Activated CD4-positive, alpha-beta memory T cell treated with anti-CD3 and anti-CD28 coated beads for 36 hours (primary cell): ENCODE measurements around the gene PPP1R13B. TPM values are rescaled to one million over a fixed set of nuclear protein-coding genes. Genes with fewer than 3 reads are reported as not detected.

Source experiments
- CTCF ChIA-PET: fragments of 350-600 bp; sonication (Branson Sonifier 250); formaldehyde crosslinking; loops from one replicate; lab custom pipeline; 2021; ENCODE audit warnings: antibody characterized with exemption, inconsistent platforms; lab: Charles Lee
- POLR2A ChIA-PET: fragments of 350-600 bp; sonication (Branson Sonifier 250); formaldehyde crosslinking; loops from one replicate; lab custom pipeline; 2021; ENCODE audit warnings: antibody characterized with exemption; lab: Charles Lee
- DNase-seq: peaks from one replicate; pipeline ENCODE4 v3.0.0-alpha.2; 2020
- H3K27ac Mint-ChIP-seq: one replicate; pipeline ENCODE4 v1.8.0; 2021; ENCODE audit warnings: mixed read lengths
- H3K27me3 Mint-ChIP-seq: one replicate; pipeline ENCODE4 v1.8.0; 2021; ENCODE audit warnings: mixed read lengths
- H3K36me3 Mint-ChIP-seq: one replicate; pipeline ENCODE4 v1.8.0; 2021; ENCODE audit warnings: mixed read lengths
- H3K4me1 Mint-ChIP-seq: one replicate; pipeline ENCODE4 v1.8.0; 2021; ENCODE audit warnings: low read depth, mixed read lengths
- H3K4me3 Mint-ChIP-seq: one replicate; pipeline ENCODE4 v1.8.0; 2021; ENCODE audit warnings: mild to moderate bottlenecking, mixed read lengths
- H3K9me3 Mint-ChIP-seq: one replicate; pipeline ENCODE4 v1.8.0; 2021; ENCODE audit warnings: mixed read lengths
- intact Hi-C: fragments of 100-400 bp; cut with micrococcal nuclease; formaldehyde crosslinking; loops from one replicate; pipeline ENCODE4 v1.15.1; 2023
- total RNA-seq, 2 experiments: library from RNA; stranded (reverse); gene quantifications; one replicate each; pipeline ENCODE4 v1.2.3, GENCODE V29; 2021

Gene PPP1R13B
- total RNA-seq, 2 experiments from 2014 or later: 13.5 to 14.8 TPM

DNA sequence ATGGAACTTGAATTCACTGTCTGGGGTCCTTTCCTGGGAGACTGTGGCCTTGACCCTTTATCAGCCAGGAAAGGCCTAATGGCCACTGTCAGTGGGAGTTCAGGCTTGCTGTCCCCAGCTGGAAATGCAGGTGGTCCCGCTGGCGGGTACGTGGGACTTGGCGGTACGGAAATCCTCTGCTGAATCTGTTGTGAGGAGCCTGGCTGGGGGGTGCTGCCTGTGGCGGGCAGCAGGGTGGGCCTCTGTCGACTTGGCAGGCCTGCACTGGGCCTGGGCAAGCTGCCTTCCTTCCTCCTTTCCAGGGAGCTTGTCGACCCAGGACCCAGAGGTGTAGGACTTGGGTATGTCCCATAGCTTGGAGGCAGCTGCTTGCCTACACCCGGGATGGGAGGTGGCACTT, 105.5 kb downstream of the PPP1R13B start:
- Mint-ChIP-seq H3K27me3 (no peaks in the 10 kb centered on the region), H3K27ac (no peak overlapping the region), H3K4me1 (no peaks in the 10 kb centered on the region), H3K36me3 (peaks cover 6% of the 10 kb centered on the region), H3K4me3 (no peak overlapping the region), H3K9me3 (no peaks in the 10 kb centered on the region)
- ChIA-PET POLR2A (no interaction called here), CTCF (no interaction called here)
- intact Hi-C loops: no loop called here
- DNase-seq: no peak

DNA sequence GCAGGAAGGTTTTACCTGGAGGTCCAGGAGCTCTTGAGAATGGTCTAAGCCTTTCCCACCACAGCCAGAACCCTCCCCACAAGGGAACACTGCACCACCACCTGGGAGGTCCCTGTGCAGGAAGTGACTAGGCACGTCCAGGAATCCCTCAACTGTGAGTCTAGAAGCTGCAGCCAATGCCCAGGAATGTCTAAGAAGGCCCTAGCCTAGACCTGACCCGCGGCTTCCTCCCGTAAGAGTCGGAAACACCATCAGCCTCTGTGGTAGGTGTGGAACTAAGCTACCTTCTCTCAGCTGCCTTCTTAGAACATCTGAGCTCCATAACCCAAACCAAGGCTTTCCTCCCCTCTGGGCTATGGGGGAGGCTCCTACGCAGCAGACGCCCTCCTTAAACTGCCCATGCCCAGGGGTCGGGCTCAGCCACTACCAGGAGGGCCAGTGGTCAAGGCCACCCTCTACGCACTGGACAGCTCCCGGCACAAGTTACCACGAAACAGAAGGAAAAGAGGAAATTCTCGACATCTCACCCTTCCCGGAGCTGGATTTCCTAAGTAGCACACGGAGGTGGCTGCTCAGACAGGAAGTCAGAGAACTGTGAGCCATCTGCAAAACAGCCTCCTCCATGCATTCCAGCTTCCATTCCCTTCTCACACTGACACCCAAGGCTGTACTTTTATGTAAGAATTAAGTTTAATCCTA, 106.2 kb downstream of the PPP1R13B start:
- no peaks in the 10 kb centered on the region for H3K27me3 Mint-ChIP-seq
- no peaks in the 10 kb centered on the region for H3K4me1 Mint-ChIP-seq
- no peaks in the 10 kb centered on the region for H3K9me3 Mint-ChIP-seq
- H3K4me3 Mint-ChIP-seq: no peak overlapping the region
- H3K27ac Mint-ChIP-seq: no peak overlapping the region
- peaks cover 6% of the 10 kb centered on the region for H3K36me3 Mint-ChIP-seq
- CTCF ChIA-PET: interaction anchor here (0.7 kb wide), 1 partner anchor 14 kb away, joined by 3 read pairs; no protein-coding TSS in a partner anchor
- POLR2A ChIA-PET: no interaction called here
- intact Hi-C loops: no loop called here
- DNase-seq: no peak

DNA sequence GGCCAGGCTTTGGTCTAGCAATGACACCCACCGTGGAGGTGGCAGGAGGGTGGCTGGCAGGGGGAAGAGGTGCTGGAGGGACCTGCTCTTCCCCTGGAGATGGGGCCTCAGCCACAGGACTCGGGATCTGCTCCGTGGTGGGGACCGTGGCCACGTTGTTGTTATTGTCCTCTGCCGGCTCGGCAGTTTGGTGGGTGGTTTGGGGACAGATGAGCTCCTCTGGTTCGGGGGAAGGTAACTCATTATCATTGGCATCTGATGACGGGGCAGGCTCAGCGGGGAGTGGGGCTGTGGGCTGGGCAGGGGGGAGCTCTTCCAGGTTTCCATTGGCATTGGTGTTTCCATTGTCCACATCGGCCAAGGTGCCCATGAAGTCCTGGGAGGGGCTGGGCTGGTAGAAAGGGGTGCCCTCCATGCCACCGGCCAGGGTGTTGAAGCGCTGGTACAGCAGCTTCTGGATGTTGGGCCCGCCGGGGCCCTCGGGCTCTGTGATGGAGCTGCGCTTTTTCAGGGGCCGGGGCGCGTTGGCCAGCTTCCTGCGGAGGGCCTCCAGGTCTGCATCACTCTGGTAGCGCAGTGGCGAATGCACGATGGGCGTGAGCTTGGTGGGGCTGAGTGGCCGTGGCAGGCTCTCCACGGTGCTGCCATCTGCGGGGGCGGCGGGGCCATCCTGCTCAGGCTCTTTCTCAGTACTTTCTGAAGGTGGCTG, 107.4 kb downstream of the PPP1R13B start:
- no peak overlapping the region for H3K27ac Mint-ChIP-seq
- POLR2A ChIA-PET: no interaction called here

DNA sequence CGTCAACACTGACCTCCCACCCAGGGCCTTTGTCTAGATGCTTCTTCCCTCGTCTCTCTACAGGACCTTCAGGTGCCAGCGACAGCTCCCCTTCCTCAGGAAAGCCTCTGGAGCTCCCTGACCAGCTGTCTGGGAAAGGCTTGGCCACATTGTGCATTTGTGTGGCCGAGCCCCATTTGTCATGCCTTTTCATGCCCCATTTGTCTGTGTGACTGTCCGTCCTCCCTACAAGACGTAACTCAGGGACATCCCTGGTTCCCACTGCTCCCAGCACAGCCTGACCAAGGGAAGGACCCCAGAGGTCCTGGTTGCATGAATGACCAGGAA, 107.9 kb downstream of the PPP1R13B start:
- H3K36me3 Mint-ChIP-seq: peaks cover 7% of the 10 kb centered on the region

More for the DNA sequence above, 107.4 kb downstream of the PPP1R13B start:
- no peak overlapping the region for H3K4me3 Mint-ChIP-seq
- no peak for DNase-seq
- intact Hi-C loops: no loop called here
- CTCF ChIA-PET: no interaction called here
- no peaks in the 10 kb centered on the region for H3K9me3 Mint-ChIP-seq
- peaks cover 6% of the 10 kb centered on the region for H3K36me3 Mint-ChIP-seq
- H3K27me3 Mint-ChIP-seq: no peaks in the 10 kb centered on the region
- H3K4me1 Mint-ChIP-seq: no peaks in the 10 kb centered on the region

DNA sequence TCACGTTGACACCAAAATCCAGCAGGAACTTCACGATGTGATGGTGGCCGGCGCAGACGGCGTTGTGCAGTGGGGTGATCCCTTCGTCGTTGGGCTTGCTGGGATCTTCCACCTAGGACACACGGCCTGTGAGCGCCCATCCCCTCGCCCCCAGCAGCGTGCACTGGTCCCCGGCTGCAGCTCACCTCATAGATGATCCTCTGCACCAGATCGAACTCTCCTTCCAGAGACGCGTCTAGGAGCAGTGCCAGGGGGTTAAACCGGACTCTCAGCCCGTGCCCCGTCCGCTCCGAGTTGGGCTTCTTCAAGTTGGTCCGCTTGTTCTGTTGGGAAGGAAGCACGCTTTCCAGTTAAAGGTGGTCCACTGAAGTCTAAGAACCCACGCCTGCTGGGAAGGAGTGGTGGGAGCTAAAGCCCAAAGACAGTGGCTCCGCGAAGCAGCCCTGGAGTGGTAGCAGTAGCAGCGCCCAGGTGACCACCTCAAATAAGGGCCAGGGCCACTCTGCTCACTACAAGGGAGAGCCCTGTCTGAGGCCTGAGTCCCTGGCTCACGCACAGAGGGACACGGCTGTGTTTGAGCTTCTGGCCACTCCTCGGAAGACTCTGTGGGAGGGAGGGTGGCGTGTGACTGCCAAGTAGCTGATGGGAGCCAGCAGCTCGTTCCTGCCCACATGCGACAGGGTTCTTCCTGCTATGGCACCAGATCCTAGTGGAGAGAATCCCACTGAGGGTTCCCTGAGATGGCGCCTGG, 108.5 kb downstream of the PPP1R13B start:
- Mint-ChIP-seq H3K27ac (no peak overlapping the region), H3K36me3 (peaks cover 7% of the 10 kb centered on the region), H3K27me3 (no peaks in the 10 kb centered on the region), H3K4me1 (no peaks in the 10 kb centered on the region), H3K9me3 (no peaks in the 10 kb centered on the region), H3K4me3 (no peak overlapping the region)
- intact Hi-C loops: no loop called here
- CTCF ChIA-PET: no interaction called here
- no peak for DNase-seq
- POLR2A ChIA-PET: no interaction called here

More for the DNA sequence above, 107.9 kb downstream of the PPP1R13B start:
- H3K4me1 Mint-ChIP-seq: no peaks in the 10 kb centered on the region
- H3K27ac Mint-ChIP-seq: no peak overlapping the region
- H3K9me3 Mint-ChIP-seq: no peaks in the 10 kb centered on the region
- H3K27me3 Mint-ChIP-seq: no peaks in the 10 kb centered on the region
- H3K4me3 Mint-ChIP-seq: no peak overlapping the region
- no peak for DNase-seq
- POLR2A ChIA-PET: no interaction called here
- CTCF ChIA-PET: no interaction called here
- intact Hi-C loops: no loop called here

DNA sequence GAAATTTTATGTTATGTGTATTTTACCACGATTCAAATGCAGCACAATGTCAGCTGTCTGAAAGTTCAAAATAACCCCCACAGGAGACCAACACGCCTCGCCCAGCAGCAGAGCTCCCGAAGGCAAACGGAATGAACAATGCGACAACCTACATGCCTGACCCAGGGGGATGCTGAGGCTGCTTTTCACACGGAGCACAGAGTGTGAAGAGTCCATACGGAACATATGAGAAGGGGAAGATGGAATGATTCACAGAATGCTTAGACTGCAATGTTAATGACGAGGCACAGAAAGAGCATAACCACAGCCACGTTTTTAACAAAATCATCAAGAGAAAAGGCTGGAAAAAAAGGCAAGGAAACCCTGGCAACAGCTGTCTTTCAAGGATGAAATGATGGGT, 109.2 kb downstream of the PPP1R13B start:
- H3K4me3 Mint-ChIP-seq: no peak overlapping the region
- H3K4me1 Mint-ChIP-seq: no peaks in the 10 kb centered on the region
- ChIA-PET CTCF (no interaction called here), POLR2A (no interaction called here)
- peaks cover 7% of the 10 kb centered on the region for H3K36me3 Mint-ChIP-seq
- no peak for DNase-seq
- intact Hi-C loops: no loop called here
- H3K27ac Mint-ChIP-seq: no peak overlapping the region
- H3K9me3 Mint-ChIP-seq: no peaks in the 10 kb centered on the region
- no peaks in the 10 kb centered on the region for H3K27me3 Mint-ChIP-seq

DNA sequence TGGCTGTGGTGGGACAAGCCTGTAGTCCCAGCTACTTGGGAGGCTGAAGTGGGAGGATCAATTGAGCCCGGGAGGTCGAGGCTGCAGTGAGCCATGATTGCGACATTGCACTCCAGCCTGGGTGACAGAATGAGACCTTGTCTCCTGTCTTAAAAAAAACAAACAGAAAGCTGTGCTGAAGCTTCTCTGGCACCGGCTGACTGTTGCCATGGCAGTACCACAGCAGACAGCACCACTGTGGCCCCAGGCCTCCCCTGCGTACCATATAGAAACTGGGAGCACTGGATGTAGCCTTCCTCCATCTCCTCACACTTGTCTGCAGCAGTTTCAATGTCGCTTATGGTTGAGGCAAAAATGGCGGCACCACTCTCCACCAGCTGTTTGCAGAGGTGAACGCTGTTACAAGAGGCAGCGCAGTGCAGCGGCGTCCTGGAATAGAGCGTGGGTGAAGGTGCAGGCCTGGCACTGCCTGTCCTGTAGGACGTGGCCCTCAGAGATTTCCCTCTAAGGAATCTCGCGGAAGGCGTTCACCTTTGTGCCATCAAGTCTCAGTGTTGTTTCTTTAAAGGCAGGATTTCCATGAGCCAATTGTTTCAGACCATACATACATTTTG, 109.8 kb downstream of the PPP1R13B start:
- peaks cover 7% of the 10 kb centered on the region for H3K36me3 Mint-ChIP-seq
- no peak overlapping the region for H3K4me3 Mint-ChIP-seq
- no peaks in the 10 kb centered on the region for H3K9me3 Mint-ChIP-seq
- intact Hi-C loops: no loop called here
- no peaks in the 10 kb centered on the region for H3K27me3 Mint-ChIP-seq
- no peak overlapping the region for H3K27ac Mint-ChIP-seq
- POLR2A ChIA-PET: no interaction called here
- CTCF ChIA-PET: no interaction called here
- DNase-seq: no peak
- H3K4me1 Mint-ChIP-seq: no peaks in the 10 kb centered on the region

DNA sequence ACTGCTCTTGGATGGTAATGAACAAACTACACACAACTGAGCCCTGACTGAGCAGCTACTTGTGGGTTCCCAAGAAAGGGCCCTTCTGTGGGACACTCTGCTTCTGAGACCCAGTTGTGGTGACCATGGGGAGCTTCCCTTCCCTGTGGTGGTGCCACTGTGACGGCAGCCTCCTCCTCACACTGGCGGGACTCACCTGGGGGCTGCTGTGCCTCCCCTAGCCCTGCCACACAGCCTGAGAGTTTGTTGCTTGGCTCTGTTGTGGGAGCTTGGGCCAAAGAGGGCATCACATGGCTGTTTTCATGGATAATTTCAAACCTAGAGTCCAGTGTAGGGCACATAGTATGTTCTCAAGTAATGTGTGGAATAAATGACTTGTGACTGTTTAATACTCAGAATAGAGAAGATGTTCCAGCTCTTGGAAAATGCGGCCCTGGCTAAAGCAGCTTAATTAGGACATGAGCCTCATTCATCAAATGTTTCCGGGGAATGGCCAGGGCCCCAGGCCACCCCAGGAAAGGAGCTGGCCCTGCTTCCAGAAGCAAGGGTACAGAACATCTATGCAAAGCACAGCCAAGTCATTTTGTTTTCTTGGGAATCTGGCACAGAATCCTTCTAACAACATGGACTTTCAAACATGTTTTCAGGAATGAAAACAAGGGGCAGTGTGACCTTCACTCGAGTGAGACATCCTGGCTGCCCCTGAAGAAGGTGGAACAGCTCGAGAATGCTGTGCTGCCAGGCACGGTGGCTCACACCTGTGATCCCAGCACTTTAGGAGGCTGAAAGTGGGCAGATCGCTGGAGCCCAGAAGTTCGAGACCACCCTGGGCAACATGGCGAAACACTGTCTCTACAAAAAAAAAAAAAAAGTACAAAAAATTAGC, 110.6 kb downstream of the PPP1R13B start:
- Mint-ChIP-seq H3K4me3 (no peak overlapping the region), H3K27ac (no peak overlapping the region), H3K27me3 (no peaks in the 10 kb centered on the region), H3K4me1 (no peaks in the 10 kb centered on the region), H3K9me3 (no peaks in the 10 kb centered on the region), H3K36me3 (peaks cover 7% of the 10 kb centered on the region)
- intact Hi-C loops: no loop called here
- CTCF ChIA-PET: no interaction called here
- DNase-seq: no peak
- POLR2A ChIA-PET: interaction anchor here (1.8 kb wide), 1 partner anchor 21 kb away, joined by 4 read pairs; the partner anchor contains the start of genes XRCC3 and ZFYVE21

DNA sequence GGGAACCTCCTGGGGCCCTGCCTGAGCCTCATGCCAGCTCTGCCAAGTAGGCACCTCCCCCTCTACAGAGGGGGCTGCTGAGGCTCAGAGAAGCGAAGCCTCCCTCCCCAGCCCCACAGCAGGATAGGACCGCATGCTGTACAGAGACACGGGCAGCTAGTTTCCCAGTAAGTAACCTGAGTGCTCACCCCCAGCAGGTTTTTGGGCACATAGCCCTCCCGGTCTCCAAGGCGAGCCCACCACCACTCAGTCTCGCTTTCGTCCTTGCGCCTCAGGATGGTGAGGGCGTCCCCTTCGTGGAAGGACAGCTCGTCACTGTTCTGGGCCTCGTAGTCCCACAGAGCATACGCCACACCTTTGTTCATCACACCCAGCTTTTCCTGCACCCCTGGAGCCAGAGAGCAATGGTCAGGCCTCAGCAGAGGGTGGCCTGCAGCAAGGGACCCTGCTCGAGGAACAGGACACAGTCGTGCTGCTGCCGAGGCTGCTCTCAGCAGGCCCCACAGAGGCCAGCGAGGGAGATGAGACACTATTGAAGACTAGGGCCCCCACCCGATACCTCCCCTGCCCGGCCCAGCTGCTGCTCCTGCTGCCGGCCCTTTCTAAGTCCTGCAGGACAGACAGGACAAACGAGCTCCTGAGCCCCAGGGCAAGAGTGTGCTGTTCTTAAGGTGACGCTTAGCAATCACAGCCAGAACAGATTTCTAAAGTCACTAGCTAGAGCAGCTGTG, 111.4 kb downstream of the PPP1R13B start:
- ChIA-PET POLR2A (interaction anchor here (1.8 kb wide), 1 partner anchor 21 kb away, joined by 4 read pairs; the partner anchor contains the start of genes XRCC3 and ZFYVE21), CTCF (interaction anchor here (0.6 to 0.8 kb wide), 2 partner anchors 70 to 1044 kb away, joined by 3 read pairs; no protein-coding TSS in a partner anchor)
- Mint-ChIP-seq H3K4me3 (no peak overlapping the region), H3K27me3 (no peaks in the 10 kb centered on the region), H3K9me3 (no peaks in the 10 kb centered on the region), H3K4me1 (no peaks in the 10 kb centered on the region), H3K27ac (no peak overlapping the region), H3K36me3 (peaks cover 7% of the 10 kb centered on the region)
- intact Hi-C loops: no loop called here
- no peak for DNase-seq

DNA sequence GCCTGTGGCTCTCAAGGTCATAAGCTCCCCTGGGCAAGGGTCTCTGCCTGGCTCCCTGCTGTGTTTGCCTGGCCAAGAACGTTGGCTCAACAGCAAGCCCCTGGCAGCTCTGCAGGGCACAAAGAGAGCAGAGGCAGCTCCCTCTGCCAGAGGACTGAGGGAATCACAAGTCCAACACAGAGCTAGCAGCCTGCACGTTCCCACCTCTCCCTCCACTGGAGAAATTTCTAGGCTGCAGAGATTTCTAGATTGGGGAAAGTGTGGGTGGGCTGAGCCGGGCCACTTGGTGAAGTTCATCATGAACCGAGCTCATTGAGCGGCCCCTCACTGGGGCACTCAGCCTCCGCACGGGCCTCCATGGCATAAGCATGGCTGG, 111.9 kb downstream of the PPP1R13B start:
- no peaks in the 10 kb centered on the region for H3K4me1 Mint-ChIP-seq
- H3K27me3 Mint-ChIP-seq: no peaks in the 10 kb centered on the region
- ChIA-PET POLR2A (interaction anchor here (1.8 kb wide), 1 partner anchor 20 kb away, joined by 4 read pairs; the partner anchor contains the start of genes XRCC3 and ZFYVE21), CTCF (interaction anchor here (0.6 to 0.8 kb wide), 2 partner anchors 71 to 1044 kb away, joined by 3 read pairs; no protein-coding TSS in a partner anchor)
- no peak overlapping the region for H3K27ac Mint-ChIP-seq
- H3K9me3 Mint-ChIP-seq: no peaks in the 10 kb centered on the region
- no peak overlapping the region for H3K4me3 Mint-ChIP-seq
- H3K36me3 Mint-ChIP-seq: peaks cover 7% of the 10 kb centered on the region
- DNase-seq: no peak
- intact Hi-C loops: no loop called here
